ENCODE measurements around the gene STEAP1B. TPM values are rescaled to one million over a fixed set of nuclear protein-coding genes. Genes with fewer than 3 reads are reported as not detected.

The STEAP1B gene
- polyA plus RNA-seq, 3 donors, result 0.16 TPM; not detected in 2

DNA sequence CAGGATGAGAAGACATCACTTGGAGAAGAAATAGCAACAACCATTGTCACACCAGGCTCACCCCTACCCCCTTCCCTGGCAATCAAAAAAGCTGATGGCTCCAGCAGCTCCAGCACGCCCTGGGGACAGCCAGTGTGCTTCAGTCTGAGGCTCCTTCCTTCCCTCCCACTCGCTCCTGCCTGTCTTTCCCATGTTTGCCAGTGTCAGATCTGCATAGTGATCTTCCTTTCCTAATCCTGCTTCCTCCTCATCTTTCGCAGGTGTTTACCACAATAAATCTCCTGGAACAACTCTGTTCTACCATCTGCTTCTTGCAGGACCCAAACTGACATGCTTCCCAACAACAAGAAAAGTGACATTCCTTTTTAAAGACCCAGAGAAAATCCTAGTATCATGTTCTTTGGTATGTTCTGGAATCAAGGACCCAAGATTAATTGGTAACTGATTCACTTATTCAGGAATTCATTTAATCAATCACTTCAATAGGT is 57.1 kb downstream of the STEAP1B start:
- Mint-ChIP-seq H3K4me1 (peaks cover 18% of the 10 kb centered on the region), H3K36me3 (no peaks in the 10 kb centered on the region), H3K27me3 (ENCODE audit: low read depth in 3 of 3) (peaks cover 7 to 16% (median 16%) of the 10 kb centered on the region in 3 donors), H3K4me3 (no peak overlapping the region), H3K9me3 (peaks cover 0 to 3% (median 0%) of the 10 kb centered on the region in 7 donors), H3K27ac (no peak overlapping the region)
- H3K9me3 ChIP-seq (replicated peaks in 1 of 2; ENCODE audit: control insufficient read depth in 1 of 2, insufficient read depth in 1 of 2, low read length in 2 of 2), result peaks cover 0 to 5% of the 10 kb centered on the region in 2 donors
- H3K4me1 ChIP-seq (ENCODE audit: control insufficient read depth in 1 of 2, insufficient read depth in 2 of 2, low read length in 2 of 2), result peaks cover 0 to 2% of the 10 kb centered on the region in 2 donors
- TF ChIP-seq, protein P1, sequence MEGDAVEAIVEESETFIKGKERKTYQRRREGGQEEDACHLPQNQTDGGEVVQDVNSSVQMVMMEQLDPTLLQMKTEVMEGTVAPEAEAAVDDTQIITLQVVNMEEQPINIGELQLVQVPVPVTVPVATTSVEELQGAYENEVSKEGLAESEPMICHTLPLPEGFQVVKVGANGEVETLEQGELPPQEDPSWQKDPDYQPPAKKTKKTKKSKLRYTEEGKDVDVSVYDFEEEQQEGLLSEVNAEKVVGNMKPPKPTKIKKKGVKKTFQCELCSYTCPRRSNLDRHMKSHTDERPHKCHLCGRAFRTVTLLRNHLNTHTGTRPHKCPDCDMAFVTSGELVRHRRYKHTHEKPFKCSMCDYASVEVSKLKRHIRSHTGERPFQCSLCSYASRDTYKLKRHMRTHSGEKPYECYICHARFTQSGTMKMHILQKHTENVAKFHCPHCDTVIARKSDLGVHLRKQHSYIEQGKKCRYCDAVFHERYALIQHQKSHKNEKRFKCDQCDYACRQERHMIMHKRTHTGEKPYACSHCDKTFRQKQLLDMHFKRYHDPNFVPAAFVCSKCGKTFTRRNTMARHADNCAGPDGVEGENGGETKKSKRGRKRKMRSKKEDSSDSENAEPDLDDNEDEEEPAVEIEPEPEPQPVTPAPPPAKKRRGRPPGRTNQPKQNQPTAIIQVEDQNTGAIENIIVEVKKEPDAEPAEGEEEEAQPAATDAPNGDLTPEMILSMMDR (IDR thresholded peaks at IDR 0.05), result no peak
- intact Hi-C loops (cut with micrococcal nuclease), result no loop called here
- H3K27me3 ChIP-seq (ENCODE audit: control insufficient read depth in 2 of 2, insufficient read depth in 2 of 2, low read length in 2 of 2), result peaks cover 0 to 9% of the 10 kb centered on the region in 2 donors
- H4K20me1 ChIP-seq (ENCODE audit: insufficient read depth, low read length), result no peaks in the 10 kb centered on the region
- no peak overlapping the region for H3K4me3 ChIP-seq (replicated peaks in 1 of 3; ENCODE audit: low read depth in 2 of 3, low read length in 3 of 3)
- 85% methylated on average over 3 of the region's 3 CpGs for WGBS (ENCODE audit: insufficient coverage)
- H3K27ac ChIP-seq (ENCODE audit: low read depth in 1 of 2, low read length in 2 of 2), result no peak overlapping the region
- H3K4me2 ChIP-seq (replicated peaks; ENCODE audit: extremely low read depth, low read length, poor library complexity, severe bottlenecking), result no peak overlapping the region
- H3K79me2 ChIP-seq (ENCODE audit: insufficient read depth, low read length), result no peaks in the 10 kb centered on the region
- no peak for DNase-seq
- H2AFZ ChIP-seq (ENCODE audit: insufficient read depth, low read depth, low read length, poor library complexity, severe bottlenecking), result no peak overlapping the region
- no peaks in the 10 kb centered on the region for H3K36me3 ChIP-seq (replicated peaks in 1 of 2; ENCODE audit: control insufficient read depth in 1 of 2, insufficient read depth in 2 of 2, low read length in 2 of 2)
- H3K9ac ChIP-seq (ENCODE audit: insufficient read depth, low read length, poor library complexity, severe bottlenecking), result no peak overlapping the region

DNA sequence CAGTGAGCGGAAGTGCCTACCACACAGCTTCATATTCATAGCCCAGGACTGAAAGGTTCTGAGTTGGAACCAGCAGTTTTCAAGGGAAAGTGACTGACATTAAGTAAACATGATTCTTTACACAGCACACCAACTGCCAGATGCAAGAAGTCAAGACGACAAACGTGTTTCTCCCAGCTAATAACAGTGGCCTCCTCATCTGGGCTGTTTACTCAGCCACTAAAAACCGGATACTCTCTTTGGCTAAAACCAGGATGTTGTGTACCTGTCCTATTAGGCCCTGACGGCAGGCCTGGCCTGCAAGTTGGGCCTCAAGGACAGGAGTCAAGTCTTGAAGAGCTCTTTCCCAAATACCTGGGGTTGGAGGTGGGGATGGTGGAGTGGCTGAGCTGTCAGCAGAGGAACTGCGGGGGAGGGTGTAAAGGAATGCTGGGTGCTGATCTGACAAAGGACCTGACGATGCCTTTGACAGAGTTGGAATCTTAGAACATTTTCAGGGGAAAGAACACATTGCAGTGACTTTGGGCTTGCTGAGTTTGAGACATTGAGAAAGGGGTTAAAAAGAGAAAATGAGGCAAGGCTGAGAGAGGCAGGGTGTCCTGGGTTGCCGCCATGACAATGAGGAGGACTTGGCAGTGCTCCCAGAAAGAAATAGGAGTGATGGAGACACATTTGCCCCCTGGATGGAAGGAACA is 57.7 kb downstream of the STEAP1B start:
- intact Hi-C loops (cut with micrococcal nuclease), result no loop called here
- no peak overlapping the region for H3K27ac Mint-ChIP-seq

More for the DNA sequence above, 57.7 kb downstream of the STEAP1B start:
- Histone ChIP-seq H3K4me1 (ENCODE audit: control insufficient read depth in 1 of 2, insufficient read depth in 2 of 2, low read length in 2 of 2) (peaks cover 0 to 2% of the 10 kb centered on the region in 2 donors), H3K27ac (ENCODE audit: low read depth in 1 of 2, low read length in 2 of 2) (no peak overlapping the region), H3K36me3 (replicated peaks in 1 of 2; ENCODE audit: control insufficient read depth in 1 of 2, insufficient read depth in 2 of 2, low read length in 2 of 2) (no peaks in the 10 kb centered on the region), H3K79me2 (ENCODE audit: insufficient read depth, low read length) (no peaks in the 10 kb centered on the region), H3K4me3 (replicated peaks in 1 of 3; ENCODE audit: low read depth in 2 of 3, low read length in 3 of 3) (no peak overlapping the region), H4K20me1 (ENCODE audit: insufficient read depth, low read length) (no peaks in the 10 kb centered on the region), H2AFZ (ENCODE audit: insufficient read depth, low read depth, low read length, poor library complexity, severe bottlenecking) (no peak overlapping the region), H3K9ac (ENCODE audit: insufficient read depth, low read length, poor library complexity, severe bottlenecking) (no peak overlapping the region), H3K27me3 (ENCODE audit: control insufficient read depth in 2 of 2, insufficient read depth in 2 of 2, low read length in 2 of 2) (peaks cover 0 to 9% of the 10 kb centered on the region in 2 donors), H3K4me2 (replicated peaks; ENCODE audit: extremely low read depth, low read length, poor library complexity, severe bottlenecking) (no peak overlapping the region), H3K9me3 (replicated peaks in 1 of 2; ENCODE audit: control insufficient read depth in 1 of 2, insufficient read depth in 1 of 2, low read length in 2 of 2) (peaks cover 0 to 5% of the 10 kb centered on the region in 2 donors)
- TF ChIP-seq, protein P1 (IDR thresholded peaks at IDR 0.05), result no peak
- H3K4me3 Mint-ChIP-seq, result no peak overlapping the region
- 89% methylated on average over 6 of the region's 8 CpGs for WGBS (ENCODE audit: insufficient coverage)
- H3K36me3 Mint-ChIP-seq, result no peaks in the 10 kb centered on the region
- H3K4me1 Mint-ChIP-seq, result peaks cover 18% of the 10 kb centered on the region
- H3K9me3 Mint-ChIP-seq, result peaks cover 0 to 3% (median 0%) of the 10 kb centered on the region in 7 donors
- H3K27me3 Mint-ChIP-seq (ENCODE audit: low read depth in 3 of 3), result peaks cover 7 to 16% (median 16%) of the 10 kb centered on the region in 3 donors
- DNase-seq, result no peak
